OCI-LY7 (cell line): Measurements from ENCODE around the gene SCARB1.

ENCODE experiments used
- EZH2phosphoT487 ChIP-seq: fragments of 200-600 bp; sonication (generic); IDR thresholded peaks from 2 replicates; pipeline ENCODE4 v1.6.1; 2018; ENCODE audit warnings: low read depth, borderline replicate concordance, mild to moderate bottlenecking, mixed run types, antibody characterized with exemption, low read length, moderate library complexity, mixed read lengths
- TF ChIP-seq, protein P1 (sequence below): fragments of 200-600 bp; sonication (generic); conservative IDR thresholded peaks from 2 replicates; pipeline ENCODE4 v1.5.1; 2014; ENCODE audit warnings: mild to moderate bottlenecking, antibody characterized with exemption, low read length, moderate library complexity, mixed read lengths

DNA sequence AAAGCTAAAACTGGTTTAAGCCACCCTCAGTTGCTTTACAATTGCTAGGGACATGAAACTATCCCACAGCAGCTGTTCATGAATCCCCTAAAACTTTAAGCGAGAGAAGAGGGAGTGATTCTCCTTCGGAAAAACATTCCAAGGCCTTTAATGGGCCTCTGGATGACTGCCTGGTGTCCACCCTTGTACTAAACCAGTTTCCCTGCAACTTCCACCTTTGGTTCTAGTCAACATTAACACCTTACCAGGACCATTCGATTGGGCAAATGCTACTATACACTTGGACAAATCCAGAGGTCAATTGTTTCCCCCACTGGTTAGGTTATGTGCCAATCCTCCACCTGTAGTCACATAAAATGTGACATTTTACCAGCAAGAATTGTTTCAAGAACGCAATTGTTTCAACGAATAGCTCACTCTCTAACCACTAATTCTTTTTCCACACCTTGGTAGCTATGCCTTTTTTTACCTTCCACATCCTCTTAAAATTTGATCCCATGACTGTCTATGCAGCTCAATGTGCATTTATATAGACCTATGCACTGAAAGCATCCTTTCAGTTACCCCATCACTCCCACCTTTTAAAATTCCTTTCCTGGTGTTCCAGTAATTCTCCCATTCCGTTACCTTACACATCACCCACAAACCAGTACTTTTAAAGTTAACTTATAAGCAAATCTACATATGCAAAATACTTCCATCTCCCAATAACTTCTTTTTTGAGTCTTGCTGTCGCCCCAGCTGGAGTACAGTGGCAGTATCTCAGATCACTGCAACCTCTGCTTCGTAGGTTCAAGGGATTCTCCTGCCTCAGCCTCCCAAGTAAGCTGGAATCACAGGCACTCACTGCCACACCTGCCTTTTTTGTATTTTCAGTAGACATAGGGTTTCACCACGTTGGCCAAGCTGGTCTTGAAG is 47.2 kb upstream of the SCARB1 start:
- TF ChIP-seq, protein P1, sequence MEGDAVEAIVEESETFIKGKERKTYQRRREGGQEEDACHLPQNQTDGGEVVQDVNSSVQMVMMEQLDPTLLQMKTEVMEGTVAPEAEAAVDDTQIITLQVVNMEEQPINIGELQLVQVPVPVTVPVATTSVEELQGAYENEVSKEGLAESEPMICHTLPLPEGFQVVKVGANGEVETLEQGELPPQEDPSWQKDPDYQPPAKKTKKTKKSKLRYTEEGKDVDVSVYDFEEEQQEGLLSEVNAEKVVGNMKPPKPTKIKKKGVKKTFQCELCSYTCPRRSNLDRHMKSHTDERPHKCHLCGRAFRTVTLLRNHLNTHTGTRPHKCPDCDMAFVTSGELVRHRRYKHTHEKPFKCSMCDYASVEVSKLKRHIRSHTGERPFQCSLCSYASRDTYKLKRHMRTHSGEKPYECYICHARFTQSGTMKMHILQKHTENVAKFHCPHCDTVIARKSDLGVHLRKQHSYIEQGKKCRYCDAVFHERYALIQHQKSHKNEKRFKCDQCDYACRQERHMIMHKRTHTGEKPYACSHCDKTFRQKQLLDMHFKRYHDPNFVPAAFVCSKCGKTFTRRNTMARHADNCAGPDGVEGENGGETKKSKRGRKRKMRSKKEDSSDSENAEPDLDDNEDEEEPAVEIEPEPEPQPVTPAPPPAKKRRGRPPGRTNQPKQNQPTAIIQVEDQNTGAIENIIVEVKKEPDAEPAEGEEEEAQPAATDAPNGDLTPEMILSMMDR, result no peak
- TF ChIP-seq EZH2phosphoT487, result no peak
